HG02678 (cell line): Measurements from ENCODE around the gene PRICKLE2.

ENCODE experiments used
- ATAC-seq: cut with Tn5 transposase; IDR thresholded peaks from one replicate; pipeline ENCODE4 v1.9.1; 2021; ENCODE audit warnings: mild to moderate bottlenecking, moderate library complexity; ENCODE audit not compliant: unreplicated experiment

Gene PRICKLE2

GRCh38 chr3:64224826-64225610 is at the start of gene PRICKLE2:
PRICKLE2 (minus strand) TSS chr3:64225466; CDS start chr3:64198927, 26,539 bp downstream.
- ATAC-seq: peak; percentile 93

GRCh38 chr3:64272842-64273241 is 47.6 kb upstream of the PRICKLE2 start:
- no peak for ATAC-seq

- no peak for ATAC-seq
Measured at GRCh38 chr3:64272271-64272670, 47.0 kb upstream of the PRICKLE2 start.

- ATAC-seq: no peak
Measured at GRCh38 chr3:64271631-64272030, 46.4 kb upstream of the PRICKLE2 start.

GRCh38 chr3:64270866-64271260 is 45.6 kb upstream of the PRICKLE2 start:
- no peak for ATAC-seq

- no peak for ATAC-seq
Measured at GRCh38 chr3:64270142-64270865, 45.0 kb upstream of the PRICKLE2 start.

- no peak for ATAC-seq
Measured at GRCh38 chr3:64268926-64269325, 43.7 kb upstream of the PRICKLE2 start.

GRCh38 chr3:64267721-64268604 is 42.7 kb upstream of the PRICKLE2 start:
- ATAC-seq: no peak

- no peak for ATAC-seq
Measured at GRCh38 chr3:64266983-64267382, 41.7 kb upstream of the PRICKLE2 start.

GRCh38 chr3:64266065-64266931 is 41.0 kb upstream of the PRICKLE2 start:
- no peak for ATAC-seq

- no peak for ATAC-seq
Measured at GRCh38 chr3:64265646-64266045, 40.4 kb upstream of the PRICKLE2 start.

GRCh38 chr3:64264501-64265109 is 39.3 kb upstream of the PRICKLE2 start:
- no peak for ATAC-seq

GRCh38 chr3:64262574-64263114 is 37.4 kb upstream of the PRICKLE2 start:
- no peak for ATAC-seq

GRCh38 chr3:64260431-64260830 is 35.2 kb upstream of the PRICKLE2 start:
- ATAC-seq: no peak

GRCh38 chr3:64259636-64260035 is 34.4 kb upstream of the PRICKLE2 start:
- ATAC-seq: no peak

- no peak for ATAC-seq
Measured at GRCh38 chr3:64257100-64257755, 32.0 kb upstream of the PRICKLE2 start.

GRCh38 chr3:64255741-64256340 is 30.6 kb upstream of the PRICKLE2 start:
- ATAC-seq: no peak

- no peak for ATAC-seq
Measured at GRCh38 chr3:64254443-64254842, 29.2 kb upstream of the PRICKLE2 start.

- no peak for ATAC-seq
Measured at GRCh38 chr3:64253689-64254088, 28.4 kb upstream of the PRICKLE2 start.
